ENCODE measurements around the gene ARHGAP44.
"Not testable (repeated sequence)": the region's sequence is repeated elsewhere in the genome, so short reads cannot be mapped to it uniquely, and the experiment has no call there.

The ARHGAP44 gene

DNA sequence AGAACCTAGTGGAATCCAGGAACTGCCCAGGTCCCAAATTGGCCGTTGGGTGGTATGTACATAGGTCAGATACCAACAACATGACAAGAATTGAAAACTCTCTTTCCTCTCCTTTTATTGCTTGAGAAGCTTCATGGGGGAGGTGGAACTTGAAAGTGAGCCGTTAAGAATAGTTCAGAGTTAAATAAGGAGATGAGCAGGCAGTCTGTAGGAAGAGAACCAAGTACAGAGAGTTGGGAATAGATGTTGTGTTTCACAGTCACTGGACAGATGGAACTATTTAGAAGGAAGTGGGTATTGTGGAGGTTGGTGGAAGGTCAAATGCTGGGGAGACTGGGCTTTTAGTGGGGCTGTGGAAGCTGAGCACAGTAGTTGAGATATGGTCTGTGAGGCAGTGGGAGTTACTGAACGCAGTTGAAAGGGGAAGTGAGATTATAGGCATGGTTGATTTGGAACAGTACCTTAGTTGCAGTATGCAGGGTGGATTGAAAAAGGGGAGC lies 26.4 kb downstream of the ARHGAP44 start:
- no peak for DNase-seq (ENCODE audit: low spot score)

DNA sequence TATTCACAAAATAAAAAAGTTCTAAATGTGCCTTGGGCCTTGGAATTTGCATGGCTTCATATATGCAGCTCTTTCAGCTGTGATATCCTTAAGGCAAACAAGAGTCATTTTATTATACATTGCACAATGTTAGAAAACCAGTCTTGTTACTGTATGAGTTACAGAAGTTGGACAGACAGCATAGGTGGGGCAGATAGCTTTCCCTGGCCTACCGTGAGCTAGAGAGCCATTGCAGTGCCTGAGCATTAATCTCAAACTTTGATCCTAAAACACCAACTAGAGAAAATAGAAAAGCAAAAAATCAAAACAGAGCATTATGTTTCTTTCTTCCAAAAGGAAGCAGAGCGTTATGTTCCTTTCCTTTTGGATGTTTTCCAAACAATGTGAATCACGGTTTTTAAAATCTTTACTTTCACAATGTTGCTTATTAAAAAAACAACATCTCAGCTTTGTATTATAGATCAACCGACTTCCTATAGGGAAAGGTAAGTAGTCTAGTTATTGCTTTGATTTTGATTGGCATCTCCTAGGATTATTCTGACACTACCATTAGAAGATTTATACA lies 32.2 kb downstream of the ARHGAP44 start:
- no peak for DNase-seq (ENCODE audit: low spot score)

DNA sequence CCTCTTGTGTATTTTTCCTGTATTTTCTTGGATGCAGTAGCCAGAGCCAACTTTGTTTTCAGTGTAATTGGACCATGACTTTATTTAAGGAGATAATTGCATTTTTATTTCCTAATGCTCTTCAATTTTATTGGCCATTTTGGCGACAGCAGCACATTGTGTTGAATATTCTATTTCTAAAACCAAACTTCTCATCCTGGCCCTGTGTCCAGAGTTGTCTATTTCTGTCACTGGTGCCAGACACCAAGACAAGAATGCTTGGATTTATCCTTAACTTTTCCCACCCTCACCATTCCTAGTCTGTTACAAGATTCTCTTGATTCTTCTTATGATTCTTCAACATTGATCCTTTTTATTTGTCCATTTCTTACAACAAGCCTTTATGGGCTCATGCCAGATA lies 37.1 kb downstream of the ARHGAP44 start:
- no peak for DNase-seq (ENCODE audit: low spot score)

DNA sequence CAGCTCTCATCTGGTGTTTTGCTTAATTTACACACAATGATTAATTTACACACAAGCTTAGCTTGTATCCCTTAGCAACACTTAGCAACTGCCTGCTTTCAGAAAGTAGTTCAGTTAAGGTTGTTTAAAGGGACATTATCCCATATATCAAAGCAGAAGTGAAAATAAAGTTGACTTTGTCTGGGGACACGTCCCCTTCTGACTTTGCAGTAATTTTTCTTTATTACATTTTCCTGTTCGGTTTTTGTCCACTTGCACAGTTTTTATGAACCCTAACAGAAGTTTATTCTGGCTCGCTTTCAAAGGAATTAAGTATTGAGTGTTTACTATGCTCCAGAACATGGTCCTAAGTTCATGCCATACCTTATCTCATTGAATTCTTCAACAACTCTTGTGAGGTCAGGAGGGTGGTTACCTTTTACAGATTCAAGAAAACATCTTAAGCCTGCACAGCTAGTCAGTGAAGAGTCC lies 41.5 kb downstream of the ARHGAP44 start:
- DNase-seq (ENCODE audit: low spot score), result no peak

DNA sequence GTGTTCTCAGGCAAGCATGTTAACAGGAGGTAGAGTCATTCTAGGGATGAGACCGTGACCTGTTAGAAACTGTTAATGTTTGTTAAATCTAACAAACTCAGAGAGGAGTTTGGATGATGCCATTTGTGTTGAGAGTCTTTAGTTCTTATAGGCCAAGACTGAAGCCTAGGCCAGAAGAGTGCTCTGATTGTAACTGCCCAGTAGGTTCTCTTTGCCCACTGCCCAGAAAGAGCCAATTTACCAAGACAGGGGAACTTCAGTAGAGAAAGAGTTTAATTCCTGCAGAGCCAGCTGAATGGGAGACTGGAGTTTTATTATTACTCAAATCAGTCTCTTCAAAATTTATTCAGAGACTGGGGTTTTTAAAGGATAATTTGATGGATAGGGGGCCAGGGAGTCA lies 42.5 kb downstream of the ARHGAP44 start:
- DNase-seq (ENCODE audit: low spot score), result no peak

DNA sequence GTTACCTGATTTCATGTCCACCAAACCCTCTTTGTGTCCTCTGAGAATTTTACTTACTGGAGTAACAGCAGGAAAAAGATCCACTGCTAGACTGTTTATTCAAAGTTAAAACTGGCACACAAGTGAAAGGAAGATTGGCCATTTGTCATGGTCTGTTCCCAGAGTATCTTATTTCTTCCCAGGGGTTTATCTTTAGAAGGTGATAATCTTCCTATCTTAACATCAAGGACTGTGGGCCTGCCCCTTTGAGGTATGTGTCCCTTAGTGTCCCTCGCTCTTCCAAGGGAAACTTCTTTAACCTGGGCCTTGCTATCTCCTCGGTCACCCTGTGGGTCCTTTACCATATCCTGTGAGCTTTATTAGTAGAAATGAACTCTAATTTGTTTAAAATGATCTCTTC lies 49.7 kb downstream of the ARHGAP44 start:
- DNase-seq (ENCODE audit: low spot score), result no peak

DNA sequence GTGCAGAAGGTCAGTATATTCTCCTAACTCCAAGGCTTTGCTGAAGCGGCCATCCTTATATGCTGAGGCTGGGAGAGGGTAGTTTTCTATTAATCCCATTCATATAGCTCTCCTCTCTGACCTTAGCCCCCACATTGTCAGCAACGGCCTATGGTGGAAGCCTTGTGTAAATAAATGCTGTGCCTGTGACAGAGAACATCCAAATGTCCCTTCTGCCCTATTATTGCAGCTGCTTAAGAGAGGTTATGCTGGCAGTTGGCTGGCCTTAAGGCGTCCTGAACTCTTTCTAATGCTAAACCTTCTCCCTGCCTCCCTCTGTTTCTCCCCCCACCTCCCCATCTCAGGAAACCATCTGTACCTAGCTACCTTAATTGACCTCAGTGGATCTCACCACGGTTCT lies 53.6 kb downstream of the ARHGAP44 start:
- no peak for DNase-seq (ENCODE audit: low spot score)

DNA sequence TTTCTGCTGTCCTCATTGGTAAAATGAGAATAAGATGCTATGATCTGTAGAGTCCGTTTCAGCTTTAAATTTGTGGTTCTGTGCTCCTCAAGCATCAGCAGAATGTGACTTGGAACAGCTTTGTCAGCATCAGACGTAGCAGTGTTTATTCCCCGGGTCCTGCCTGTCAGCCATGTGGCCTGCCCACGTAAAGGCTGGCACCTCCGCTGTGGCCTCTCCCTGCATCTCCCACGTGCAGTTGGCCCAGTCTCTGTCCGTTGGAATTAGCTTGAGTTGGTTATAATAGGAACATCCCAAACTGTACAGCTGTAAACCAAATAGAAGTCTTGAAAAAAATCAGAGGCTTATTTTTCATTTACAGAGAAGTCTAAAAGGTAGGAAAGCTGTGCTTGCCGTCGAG lies 61.7 kb downstream of the ARHGAP44 start:
- no peak for DNase-seq (ENCODE audit: low spot score)

DNA sequence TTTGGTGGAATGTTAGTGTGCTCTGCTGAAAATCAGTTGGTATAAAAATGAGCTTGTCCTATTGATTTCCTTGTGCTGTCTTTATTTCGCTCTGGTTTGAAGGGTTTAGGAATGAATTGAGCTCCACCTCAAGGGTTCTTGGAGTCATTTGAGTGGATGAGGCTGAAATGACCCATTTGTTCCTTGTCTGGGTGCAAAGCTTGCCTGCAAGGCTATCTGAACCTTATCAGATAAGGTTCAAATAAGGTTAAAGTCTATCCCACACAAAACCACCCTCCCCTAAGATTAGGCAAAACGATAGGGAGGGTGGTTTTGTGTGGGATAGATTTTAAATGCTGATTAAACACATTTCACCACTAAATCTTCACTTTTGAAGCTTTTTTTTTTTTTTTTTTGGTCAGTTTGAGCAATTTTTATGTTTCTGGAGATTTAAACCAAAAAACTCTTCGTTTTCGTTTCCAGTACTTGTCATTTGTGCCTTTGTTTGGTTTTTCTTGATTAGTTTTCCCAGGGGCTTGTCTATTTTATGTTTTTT lies 62.7 kb downstream of the ARHGAP44 start:
- DNase-seq (ENCODE audit: low spot score), result no peak

DNA sequence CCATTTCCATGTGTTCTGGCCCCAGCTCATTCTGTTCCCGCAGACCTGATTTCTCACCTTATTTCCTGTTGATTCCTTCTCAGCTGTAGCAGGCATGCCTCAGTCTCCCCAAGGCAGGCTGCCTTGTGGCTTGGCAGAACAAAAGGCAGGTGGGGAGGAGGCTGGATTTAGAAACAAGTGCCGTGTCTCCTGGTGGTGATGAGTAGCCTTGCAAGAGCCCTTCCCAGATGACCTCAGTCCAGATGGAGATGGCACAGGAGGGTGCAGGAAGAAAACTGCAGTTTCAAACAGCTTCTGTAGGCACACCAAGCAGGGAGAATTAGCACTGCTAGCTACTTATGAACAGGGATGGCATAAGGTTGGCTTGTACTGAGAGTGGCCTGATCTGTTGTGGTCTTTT lies 64.6 kb downstream of the ARHGAP44 start:
- DNase-seq (ENCODE audit: low spot score), result no peak

DNA sequence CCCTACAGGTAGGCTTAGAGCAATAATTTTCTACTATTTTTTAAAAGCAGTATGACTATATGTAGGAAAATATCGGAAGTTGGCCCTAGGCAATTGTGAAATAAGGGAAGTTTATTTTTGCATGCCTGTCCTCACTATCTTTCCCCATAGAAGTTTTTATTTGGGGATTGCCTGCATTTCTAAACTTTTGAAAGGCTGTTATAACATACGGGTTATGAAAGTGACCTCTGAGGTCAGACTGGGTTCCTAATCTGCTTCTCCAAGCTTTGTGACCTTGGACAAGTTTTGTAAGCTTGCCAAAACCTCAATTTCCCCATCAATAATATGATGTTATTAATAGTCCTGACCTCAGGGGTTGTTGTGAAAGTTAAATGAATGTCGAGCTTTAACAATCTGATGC lies 67.1 kb downstream of the ARHGAP44 start:
- no peak for DNase-seq (ENCODE audit: low spot score)

DNA sequence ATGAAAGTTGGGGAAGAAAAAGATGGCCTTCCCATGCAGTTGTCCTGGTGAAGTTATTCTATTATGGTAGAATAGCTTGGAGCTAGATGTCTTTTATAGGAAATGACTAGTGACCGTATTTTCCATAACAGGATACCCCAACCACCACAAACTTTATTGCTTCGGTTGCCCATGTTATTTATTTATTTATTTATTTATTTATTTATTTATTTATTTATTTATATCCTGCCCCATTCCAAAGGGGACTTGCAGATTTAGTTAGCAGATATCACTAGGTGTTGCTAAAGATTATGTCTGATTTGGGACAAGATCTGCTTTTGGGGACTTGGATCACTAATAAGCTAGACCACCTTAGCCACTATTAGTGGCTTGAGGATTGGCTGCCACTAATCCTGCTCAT lies 68.3 kb downstream of the ARHGAP44 start:
- DNase-seq (ENCODE audit: low spot score), result no peak

DNA sequence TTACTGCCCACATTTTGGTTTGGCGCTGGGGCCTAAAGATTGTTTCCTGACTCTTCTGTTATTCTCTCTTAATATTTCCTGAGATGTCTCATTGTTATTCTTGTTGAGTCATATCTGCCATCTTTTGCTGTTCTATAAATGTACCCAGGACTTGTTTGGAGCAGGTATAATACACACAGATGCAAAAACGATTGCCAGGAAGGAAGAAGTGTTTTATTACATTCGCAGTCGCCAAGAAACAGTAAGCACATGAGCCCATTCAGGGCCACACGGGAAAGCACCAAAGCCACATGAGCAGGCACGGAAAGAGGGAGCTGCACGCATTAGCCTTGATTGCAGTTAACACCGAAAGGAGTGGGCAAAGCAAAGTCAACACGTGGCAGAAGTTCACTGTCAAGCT lies 70.2 kb downstream of the ARHGAP44 start:
- DNase-seq (ENCODE audit: low spot score), result no peak

DNA sequence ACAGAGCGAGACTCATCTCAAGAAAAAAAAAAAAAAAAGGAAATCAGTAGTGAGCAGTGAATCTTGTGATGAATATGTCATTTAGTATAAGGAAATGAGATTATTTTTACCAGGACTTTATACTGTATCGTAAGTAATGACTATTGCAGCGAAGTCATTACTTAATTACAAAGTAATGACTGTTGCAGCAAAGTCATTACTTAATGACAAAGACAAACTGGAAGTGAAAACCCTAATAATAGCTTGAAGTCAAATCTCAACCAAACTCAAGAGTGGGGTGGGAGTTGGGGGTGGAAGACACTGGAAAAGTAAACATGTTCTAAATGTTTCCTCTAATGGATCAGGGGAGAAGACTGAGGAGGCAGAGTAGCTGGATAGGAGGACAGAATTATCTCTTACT lies 76.5 kb downstream of the ARHGAP44 start:
- no peak for DNase-seq (ENCODE audit: low spot score)

DNA sequence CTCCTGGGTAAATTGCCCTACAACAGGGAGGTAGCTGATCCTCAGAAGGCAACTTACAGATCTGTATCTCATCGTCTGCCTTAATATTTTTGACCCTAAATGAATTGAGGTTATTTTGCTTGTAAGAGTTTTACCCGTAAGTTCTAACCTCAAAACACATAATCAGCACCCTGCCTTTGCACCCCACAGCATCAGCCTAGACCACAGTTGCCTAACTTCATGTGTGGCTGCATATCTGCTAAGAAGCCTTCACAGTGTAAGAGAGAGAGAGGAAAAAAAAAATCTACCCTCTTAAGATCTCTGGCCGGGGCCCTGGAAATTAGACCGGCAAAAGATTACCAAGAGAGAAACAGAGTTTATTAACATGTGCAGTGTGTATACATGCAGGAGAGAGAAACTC lies 76.9 kb downstream of the ARHGAP44 start:
- no peak for DNase-seq (ENCODE audit: low spot score)

DNA sequence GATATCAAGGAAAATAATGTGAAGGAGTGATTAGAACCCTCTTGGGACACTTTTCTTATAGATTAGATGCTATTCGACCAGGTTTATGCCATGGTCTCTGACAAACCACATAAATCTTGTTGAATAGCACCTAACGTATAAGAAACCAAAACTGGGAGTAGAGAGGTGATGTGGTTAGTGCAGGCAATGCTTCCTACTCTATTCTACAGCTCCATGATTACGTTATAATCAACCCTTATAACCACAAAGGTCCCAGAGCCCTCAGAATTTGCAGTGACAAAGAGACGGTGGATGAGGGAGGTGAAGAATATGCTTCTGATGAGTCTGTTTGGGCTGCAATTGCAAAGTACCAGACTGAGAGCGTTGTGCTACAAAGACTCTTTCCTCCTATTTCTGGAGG lies 78.4 kb downstream of the ARHGAP44 start:
- no peak for DNase-seq (ENCODE audit: low spot score)

DNA sequence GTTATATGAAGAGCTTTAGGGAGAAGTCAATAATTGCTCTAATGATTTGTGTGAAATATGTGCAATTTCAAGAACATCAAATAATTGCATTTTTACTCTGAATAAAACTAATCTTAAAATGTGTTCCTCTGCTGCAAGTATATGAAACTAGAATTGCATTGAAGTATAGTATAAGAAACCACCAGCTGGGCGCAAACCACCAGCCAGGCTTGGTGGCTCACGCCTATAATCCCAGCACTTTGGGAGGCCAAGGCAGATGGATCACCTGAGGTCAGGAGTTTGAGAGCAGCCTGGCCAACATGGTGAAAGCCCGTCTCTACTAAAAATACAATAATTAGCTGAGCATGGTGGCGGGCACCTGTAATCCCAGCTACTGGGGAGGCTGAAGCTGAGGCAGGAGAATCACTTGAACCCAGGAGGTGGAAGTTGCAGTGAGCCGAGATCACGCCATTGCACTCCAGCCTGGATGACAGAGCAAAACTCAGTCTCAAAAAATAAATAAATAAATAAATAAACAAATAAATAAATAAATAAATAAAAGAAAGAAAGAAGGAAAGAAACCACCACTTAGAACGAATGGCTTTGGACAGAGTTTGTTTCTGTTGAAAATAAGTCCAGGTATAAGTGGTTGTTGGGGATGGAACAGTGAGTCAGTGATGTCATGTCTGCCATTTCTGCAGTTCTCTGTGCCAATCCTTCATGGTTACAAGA lies 84.3 kb downstream of the ARHGAP44 start:
- DNase-seq (ENCODE audit: low spot score), result not testable (repeated sequence)

DNA sequence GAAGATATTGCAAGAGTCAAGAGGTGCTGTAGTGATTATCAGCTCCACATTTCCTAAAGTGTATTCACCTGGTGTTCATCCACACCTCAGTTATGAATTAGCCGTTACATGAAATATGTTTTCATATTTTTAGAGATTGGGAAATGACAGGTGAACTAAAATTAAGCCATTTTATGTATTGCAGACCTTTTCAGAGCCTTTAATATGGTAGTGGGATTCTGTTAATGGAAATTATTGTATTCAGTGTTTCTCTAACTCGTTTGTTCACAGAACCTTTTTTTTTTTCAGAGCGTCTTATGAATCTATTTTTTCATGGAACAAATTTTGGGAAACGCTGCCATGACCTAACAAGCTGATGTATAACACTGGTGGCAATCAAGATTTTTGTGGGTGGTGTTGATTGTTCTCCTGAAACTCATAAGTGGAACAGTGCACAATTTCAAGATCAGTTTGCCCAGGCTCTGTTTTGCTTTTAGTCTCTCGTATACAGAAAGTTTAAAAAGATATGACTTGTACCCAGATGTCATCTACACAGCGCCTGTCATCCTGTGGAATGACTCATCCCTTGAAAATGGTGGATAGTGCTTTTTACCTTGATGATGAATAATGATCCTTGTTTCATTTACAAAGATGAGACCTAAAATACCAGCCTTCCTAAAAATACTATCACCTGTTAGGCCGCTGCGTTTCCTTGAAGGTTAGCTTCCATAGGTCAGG lies 88.8 kb downstream of the ARHGAP44 start:
- DNase-seq (ENCODE audit: low spot score), result no peak

DNA sequence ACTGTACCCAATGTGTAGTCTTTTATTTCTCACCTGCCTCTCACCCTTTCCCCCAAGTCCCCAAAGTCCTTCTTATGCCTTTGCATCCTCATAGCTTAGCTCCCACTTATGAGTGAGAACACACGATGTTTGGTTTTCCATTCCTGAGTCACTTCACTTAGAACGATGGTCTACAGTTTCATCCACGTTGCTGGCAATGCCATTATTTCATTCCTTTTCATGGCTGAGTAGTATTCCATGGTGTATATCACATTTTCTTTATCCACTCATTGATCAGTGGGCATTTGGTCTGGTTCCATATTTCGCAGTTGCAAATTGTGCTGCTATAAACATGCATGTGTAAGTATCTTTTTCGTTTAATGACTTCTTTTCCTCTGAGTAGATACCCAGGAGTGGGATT lies 89.8 kb downstream of the ARHGAP44 start:
- DNase-seq (ENCODE audit: low spot score), result not testable (repeated sequence)

DNA sequence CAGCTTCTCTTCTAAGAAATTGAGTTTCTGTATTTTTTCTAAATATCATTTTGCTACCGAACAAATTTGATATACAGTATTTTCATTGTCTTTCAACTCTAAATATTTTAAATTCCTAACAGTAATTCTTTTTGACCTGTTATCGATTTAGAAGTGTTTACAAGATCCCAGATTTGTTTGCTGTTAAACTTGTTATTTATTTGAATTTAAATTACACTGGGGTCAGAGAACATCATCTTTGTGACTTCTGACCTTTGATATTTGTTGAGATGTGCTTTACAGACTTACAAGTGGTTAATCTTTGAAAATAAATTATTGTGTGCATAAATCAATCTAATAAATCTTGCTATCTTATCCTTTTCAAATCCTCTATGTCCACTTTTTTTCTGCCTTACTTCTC lies 94.2 kb downstream of the ARHGAP44 start:
- DNase-seq (ENCODE audit: low spot score), result no peak

DNA sequence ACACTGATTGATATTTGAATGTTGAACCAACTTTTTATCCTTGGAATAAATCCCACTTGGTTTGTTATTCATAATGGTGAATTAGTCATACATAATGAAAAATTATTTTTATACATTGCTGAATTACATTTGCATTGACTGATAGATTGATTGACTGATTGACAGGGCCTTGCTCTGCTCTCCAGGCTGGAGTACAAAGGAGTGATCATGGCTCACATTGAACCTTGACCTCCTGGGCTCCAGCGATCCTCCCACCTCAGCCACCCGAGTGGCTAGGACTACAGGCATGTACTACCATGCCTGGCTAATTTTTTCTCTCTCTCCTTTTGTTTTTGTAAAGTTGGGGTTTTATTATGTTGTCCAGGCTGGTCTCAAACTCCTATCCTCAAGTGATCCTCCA lies 97.8 kb downstream of the ARHGAP44 start:
- no peak for DNase-seq (ENCODE audit: low spot score)

DNA sequence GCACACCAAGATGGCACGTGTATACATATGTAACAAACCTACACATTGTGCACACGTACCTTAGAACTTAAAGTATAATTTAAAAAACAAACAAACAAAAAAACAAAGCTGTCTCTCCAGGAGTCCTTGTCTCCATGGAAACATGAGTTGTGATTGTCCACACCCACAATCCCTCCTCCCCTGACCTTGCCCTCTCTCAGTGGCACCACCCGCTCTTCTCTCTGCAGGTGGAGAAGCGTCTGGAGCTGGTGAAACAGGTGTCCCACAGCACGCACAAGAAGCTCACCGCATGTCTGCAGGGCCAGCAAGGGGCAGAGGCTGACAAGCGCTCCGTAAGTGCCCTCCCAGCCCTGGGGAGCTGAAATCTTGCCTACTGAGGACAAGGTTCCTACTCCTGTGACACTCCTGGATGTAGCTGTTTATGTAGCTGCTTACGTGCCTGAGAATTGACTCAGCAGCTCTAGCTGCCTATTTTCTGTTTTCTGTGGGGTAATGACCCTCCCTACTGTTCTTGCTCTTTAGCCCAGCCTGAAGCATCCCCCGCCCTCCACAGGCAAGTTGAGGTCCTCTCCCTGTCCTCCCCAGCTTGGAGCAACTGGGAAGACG lies 107.0 kb downstream of the ARHGAP44 start:
- no peak for DNase-seq (ENCODE audit: low spot score)

DNA sequence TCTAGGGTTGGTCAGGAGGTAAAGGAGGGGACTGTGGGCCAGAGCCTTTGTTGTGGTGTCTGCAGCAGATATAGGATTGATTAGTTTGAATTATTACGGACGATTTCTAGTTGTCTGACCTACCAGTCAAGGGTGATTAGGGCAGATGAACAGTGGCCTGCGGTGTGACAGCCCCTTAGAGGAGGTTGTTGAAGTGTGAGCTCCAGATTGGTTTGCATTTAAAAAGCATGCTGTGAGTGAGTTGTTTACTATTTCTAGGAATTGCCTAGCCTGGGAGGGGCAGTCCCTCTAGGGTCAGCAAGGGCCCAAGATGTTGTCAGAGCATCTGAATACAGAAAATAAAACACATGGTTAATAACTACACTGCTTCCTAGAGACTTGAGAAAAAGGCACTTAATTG lies 108.8 kb downstream of the ARHGAP44 start:
- no peak for DNase-seq (ENCODE audit: low spot score)

Data from hematopoietic multipotent progenitor cell treated with erythropoietin and hydrocortisone succinate and interleukin-3 and kit ligand, for 15 days (in vitro differentiated cells).